DOHH2 (cell line): ENCODE results near the gene SAMD15.

Experiments
- EZH2phosphoT487 ChIP-seq: fragments of 200-600 bp; sonication (generic); IDR thresholded peaks from 2 replicates; pipeline ENCODE4 v1.6.1; 2017; ENCODE audit warnings: borderline replicate concordance, mild to moderate bottlenecking, antibody characterized with exemption, low read length, moderate library complexity, mixed read lengths
- TF ChIP-seq, protein P1 (sequence below): fragments of 200-600 bp; sonication (generic); IDR thresholded peaks from one replicate; pipeline ENCODE4 v1.5.1; 2014; ENCODE audit warnings: antibody characterized with exemption, mild to moderate bottlenecking, low read depth, low read length; ENCODE audit not compliant: poor library complexity, severe bottlenecking

GRCh38 chr14:77407158-77407557 is 30.0 kb downstream of the SAMD15 start:
- TF ChIP-seq, protein P1, sequence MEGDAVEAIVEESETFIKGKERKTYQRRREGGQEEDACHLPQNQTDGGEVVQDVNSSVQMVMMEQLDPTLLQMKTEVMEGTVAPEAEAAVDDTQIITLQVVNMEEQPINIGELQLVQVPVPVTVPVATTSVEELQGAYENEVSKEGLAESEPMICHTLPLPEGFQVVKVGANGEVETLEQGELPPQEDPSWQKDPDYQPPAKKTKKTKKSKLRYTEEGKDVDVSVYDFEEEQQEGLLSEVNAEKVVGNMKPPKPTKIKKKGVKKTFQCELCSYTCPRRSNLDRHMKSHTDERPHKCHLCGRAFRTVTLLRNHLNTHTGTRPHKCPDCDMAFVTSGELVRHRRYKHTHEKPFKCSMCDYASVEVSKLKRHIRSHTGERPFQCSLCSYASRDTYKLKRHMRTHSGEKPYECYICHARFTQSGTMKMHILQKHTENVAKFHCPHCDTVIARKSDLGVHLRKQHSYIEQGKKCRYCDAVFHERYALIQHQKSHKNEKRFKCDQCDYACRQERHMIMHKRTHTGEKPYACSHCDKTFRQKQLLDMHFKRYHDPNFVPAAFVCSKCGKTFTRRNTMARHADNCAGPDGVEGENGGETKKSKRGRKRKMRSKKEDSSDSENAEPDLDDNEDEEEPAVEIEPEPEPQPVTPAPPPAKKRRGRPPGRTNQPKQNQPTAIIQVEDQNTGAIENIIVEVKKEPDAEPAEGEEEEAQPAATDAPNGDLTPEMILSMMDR = no peak
- TF ChIP-seq EZH2phosphoT487 = no peak
